ENCODE measurements around the gene KRT17. TPM values are rescaled to one million over a fixed set of nuclear protein-coding genes. Genes with fewer than 3 reads are reported as not detected.

Gene KRT17
- total and polyA plus RNA-seq, 9 of the 15 experiments (the other 6 are each of a cell fraction or from before 2014, with no cell fraction given): 0.23 to 0.25 TPM; not detected in 7

DNA sequence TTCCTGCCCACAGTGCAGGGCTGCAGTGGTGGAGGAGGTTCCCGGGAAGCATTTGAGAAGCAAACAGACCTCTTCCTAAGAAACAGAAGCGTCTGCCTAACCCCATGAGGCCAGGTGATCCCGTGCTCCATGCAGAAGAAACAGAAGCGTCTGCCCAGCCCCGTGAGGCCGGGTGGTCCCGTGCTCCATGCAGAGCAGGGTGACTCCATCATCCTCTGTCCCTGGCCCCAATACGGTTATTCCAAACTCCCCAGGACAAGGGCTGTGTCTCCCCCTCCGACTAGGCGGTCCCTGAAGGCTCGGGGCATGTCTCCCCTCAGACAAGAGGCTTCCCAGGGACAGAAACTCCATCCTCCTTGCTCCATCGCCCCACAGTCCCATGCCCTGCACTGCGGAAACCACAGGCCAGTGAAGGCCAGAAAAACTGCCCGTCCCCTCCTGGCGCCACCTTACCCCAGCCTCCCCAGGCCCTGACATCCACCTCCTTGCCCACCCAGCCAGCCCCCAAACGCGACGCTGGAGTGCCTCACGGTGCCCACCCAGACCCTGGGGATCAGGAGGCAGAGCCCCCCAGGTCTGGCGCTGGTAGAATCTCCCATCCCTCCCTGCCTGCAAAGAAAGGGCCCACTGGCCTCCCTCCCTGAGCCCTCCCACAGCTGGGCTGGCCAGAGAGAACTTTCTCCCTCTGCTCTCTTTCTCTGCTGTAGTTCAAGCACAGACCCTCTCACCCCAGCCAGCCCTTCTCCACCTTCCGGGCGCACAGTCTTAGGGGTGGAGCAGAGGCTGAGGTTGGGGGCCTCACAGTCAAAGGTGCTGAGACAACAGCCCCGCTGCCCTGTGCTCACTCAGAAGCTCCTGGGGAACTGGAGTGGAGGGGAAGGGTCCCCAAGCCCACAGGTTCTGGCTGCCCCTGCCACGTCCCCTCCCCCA, 30.6 kb upstream of the KRT17 start:
- intact Hi-C loops (cut with micrococcal nuclease): no loop called here
- Histone ChIP-seq H3K4me3 (no peak overlapping the region), H3K27ac (ENCODE audit: extremely low read depth, low read depth, low read length) (no peak overlapping the region), H3K9me3 (replicated peaks; ENCODE audit: control insufficient read depth, insufficient read depth, low read depth, low read length) (no peaks in the 10 kb centered on the region), H3K9me1 (ENCODE audit: control insufficient read depth, insufficient read depth, low read length) (no peaks in the 10 kb centered on the region), H3K36me3 (ENCODE audit: control insufficient read depth, insufficient read depth, low read length) (no peaks in the 10 kb centered on the region), H3K79me2 (ENCODE audit: control insufficient read depth, insufficient read depth, low read length) (no peaks in the 10 kb centered on the region), H3K27me3 (ENCODE audit: control insufficient read depth in 2 of 2, insufficient read depth in 2 of 2, low read length in 2 of 2) (peaks cover 2 to 20% of the 10 kb centered on the region in 2 experiments; a peak in 2 of 5 replicates), H3K9ac (ENCODE audit: insufficient read depth in 1 of 2, low read depth in 2 of 2, low read length in 2 of 2) (peak overlapping the region in 1 of 2 experiments; percentile 19; a peak in 2 of 4 replicates), H4K20me1 (replicated peaks; ENCODE audit: control insufficient read depth, insufficient read depth, low read length) (0 out of 2 replicates have a peak, but pooled peaks cover 3% of the 10 kb centered on the region), H3K4me1 (replicated peaks in 1 of 2; ENCODE audit: control insufficient read depth in 2 of 2, insufficient read depth in 2 of 2, low read length in 2 of 2) (peaks cover 0 to 45% of the 10 kb centered on the region in 2 experiments; a peak in 2 of 5 replicates), H3K4me2 (ENCODE audit: insufficient read depth, low read length) (no peak overlapping the region), H2AFZ (ENCODE audit: low read depth, low read length) (no peak overlapping the region)
- DNase-seq (ENCODE audit: extremely low read depth in 1 of 4, low spot score in 3 of 4) (no peak), FAIRE-seq (no peak), ATAC-seq (no peak)
- 15% methylated on average over 19 of the region's 24 CpGs for WGBS (ENCODE audit: insufficient coverage, low coverage, missing lambda C conversion rate)
- POLR2A ChIA-PET: interaction anchor here (0.6 to 0.9 kb wide), 3 partner anchors 23 to 1284 kb away, joined by 3 read pairs; no protein-coding TSS in a partner anchor
- BruUV-seq (replicated peaks): no TSS peak
- CTCF ChIA-PET (ENCODE audit: low intra/inter-chr PET ratio): interaction anchor here (1.0 kb wide), 1 partner anchor 104 kb away, joined by 3 read pairs; no protein-coding TSS in a partner anchor
- in situ Hi-C loops (cut with MboI): loop anchor here (25.0 kb wide), 1 partner anchor 1043 kb away; no protein-coding TSS in a partner anchor
- TF ChIP-seq MAFG (tag; conservative IDR thresholded peaks at IDR 0.05): no peak
- no peak for TF ChIP-seq E2F3 (CRISPR knock-in tag; IDR thresholded peaks at IDR 0.05)
- TF ChIP-seq PTTG1 (tag; IDR thresholded peaks at IDR 0.05; ENCODE audit: low read depth): no peak
- TF ChIP-seq MCM5 (IDR thresholded peaks at IDR 0.05; ENCODE audit: low read depth): no peak
- TF ChIP-seq, protein P1, sequence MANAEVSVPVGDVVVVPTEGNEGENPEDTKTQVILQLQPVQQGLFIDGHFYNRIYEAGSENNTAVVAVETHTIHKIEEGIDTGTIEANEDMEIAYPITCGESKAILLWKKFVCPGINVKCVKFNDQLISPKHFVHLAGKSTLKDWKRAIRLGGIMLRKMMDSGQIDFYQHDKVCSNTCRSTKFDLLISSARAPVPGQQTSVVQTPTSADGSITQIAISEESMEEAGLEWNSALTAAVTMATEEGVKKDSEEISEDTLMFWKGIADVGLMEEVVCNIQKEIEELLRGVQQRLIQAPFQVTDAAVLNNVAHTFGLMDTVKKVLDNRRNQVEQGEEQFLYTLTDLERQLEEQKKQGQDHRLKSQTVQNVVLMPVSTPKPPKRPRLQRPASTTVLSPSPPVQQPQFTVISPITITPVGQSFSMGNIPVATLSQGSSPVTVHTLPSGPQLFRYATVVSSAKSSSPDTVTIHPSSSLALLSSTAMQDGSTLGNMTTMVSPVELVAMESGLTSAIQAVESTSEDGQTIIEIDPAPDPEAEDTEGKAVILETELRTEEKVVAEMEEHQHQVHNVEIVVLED (CRISPR knock-in tag; IDR thresholded peaks at IDR 0.05): no peak
